Neural crest cell (in vitro differentiated cells): ENCODE data around the gene CCNO. TPM values are rescaled to one million over a fixed set of nuclear protein-coding genes. Genes with fewer than 3 reads are reported as not detected.

Experiments used
- DNase-seq: peaks from one replicate; pipeline ENCODE4 v3.0.0; 2021; ENCODE audit warnings: low read depth, mixed read lengths, low spot score
- H3K27ac Mint-ChIP-seq: one replicate; pipeline ENCODE4 v1.8.0; 2021; ENCODE audit warnings: mild to moderate bottlenecking, mixed read lengths; ENCODE audit not compliant: unreplicated experiment
- H3K27me3 Mint-ChIP-seq: 2 replicates; pipeline ENCODE4 v1.8.0; 2021; ENCODE audit warnings: low read depth, mild to moderate bottlenecking, mixed read lengths
- H3K36me3 Mint-ChIP-seq: 2 replicates; pipeline ENCODE4 v1.8.0; 2021; ENCODE audit warnings: low read depth, mild to moderate bottlenecking, mixed read lengths
- H3K4me1 Mint-ChIP-seq: 2 replicates; pipeline ENCODE4 v1.8.0; 2021; ENCODE audit warnings: mixed read lengths
- H3K4me3 Mint-ChIP-seq: one replicate; pipeline ENCODE4 v1.8.0; 2021; ENCODE audit warnings: mild to moderate bottlenecking, mixed read lengths
- H3K9me3 Mint-ChIP-seq: 2 replicates; pipeline ENCODE4 v1.8.0; 2021; ENCODE audit warnings: mixed read lengths
- total RNA-seq: library from RNA; stranded (reverse); gene quantifications from 2 replicates; pipeline ENCODE4 v1.2.1, GENCODE V29; 2021
- TF ChIP-seq, protein P1 (sequence below): fragments of 200-600 bp; sonication (generic); conservative IDR thresholded peaks from 2 replicates; pipeline ENCODE4 v1.5.0; 2021; ENCODE audit warnings: antibody characterized with exemption, mild to moderate bottlenecking

The CCNO gene
- total RNA-seq, 1 donor from 2014 or later, result 0.28 TPM

- peaks cover 89% of the 10 kb centered on the region for H3K27me3 Mint-ChIP-seq
- H3K4me1 Mint-ChIP-seq, result peaks cover 20% of the 10 kb centered on the region
- H3K4me3 Mint-ChIP-seq, result peak overlapping the region; percentile 85
- peak; percentile 23 for DNase-seq
- H3K27ac Mint-ChIP-seq, result peak overlapping the region; percentile 57
- TF ChIP-seq, protein P1, sequence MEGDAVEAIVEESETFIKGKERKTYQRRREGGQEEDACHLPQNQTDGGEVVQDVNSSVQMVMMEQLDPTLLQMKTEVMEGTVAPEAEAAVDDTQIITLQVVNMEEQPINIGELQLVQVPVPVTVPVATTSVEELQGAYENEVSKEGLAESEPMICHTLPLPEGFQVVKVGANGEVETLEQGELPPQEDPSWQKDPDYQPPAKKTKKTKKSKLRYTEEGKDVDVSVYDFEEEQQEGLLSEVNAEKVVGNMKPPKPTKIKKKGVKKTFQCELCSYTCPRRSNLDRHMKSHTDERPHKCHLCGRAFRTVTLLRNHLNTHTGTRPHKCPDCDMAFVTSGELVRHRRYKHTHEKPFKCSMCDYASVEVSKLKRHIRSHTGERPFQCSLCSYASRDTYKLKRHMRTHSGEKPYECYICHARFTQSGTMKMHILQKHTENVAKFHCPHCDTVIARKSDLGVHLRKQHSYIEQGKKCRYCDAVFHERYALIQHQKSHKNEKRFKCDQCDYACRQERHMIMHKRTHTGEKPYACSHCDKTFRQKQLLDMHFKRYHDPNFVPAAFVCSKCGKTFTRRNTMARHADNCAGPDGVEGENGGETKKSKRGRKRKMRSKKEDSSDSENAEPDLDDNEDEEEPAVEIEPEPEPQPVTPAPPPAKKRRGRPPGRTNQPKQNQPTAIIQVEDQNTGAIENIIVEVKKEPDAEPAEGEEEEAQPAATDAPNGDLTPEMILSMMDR, result no peak
- H3K36me3 Mint-ChIP-seq, result peaks cover 2% of the 10 kb centered on the region
- H3K9me3 Mint-ChIP-seq, result no peaks in the 10 kb centered on the region
These were observed 12.8 kb downstream of the CCNO start for GRCh38 chr5:55220433-55221185.

DNA sequence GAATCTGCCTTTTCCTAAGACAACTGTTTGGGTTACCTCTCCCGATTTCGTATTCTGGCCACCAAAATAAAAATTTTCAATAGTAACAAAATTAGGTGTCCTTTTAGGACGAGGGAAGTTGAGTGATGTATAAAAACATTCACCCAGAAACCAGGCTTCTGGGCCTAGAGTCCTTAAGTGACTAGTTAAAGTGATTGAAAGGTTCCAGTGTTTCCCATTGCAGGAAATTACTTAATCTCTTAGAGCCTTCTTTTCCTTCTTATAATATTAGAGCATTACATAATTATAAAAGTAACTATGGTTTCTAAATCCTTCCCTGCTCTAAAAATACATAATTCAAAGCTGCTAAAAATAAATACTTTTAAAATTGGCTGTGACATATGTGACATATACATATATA is 13.6 kb downstream of the CCNO start:
- H3K27ac Mint-ChIP-seq, result no peak overlapping the region
- TF ChIP-seq, protein P1, result no peak
- H3K36me3 Mint-ChIP-seq, result peaks cover 2% of the 10 kb centered on the region
- peaks cover 85% of the 10 kb centered on the region for H3K27me3 Mint-ChIP-seq
- peaks cover 20% of the 10 kb centered on the region for H3K4me1 Mint-ChIP-seq
- H3K9me3 Mint-ChIP-seq, result no peaks in the 10 kb centered on the region
- H3K4me3 Mint-ChIP-seq, result peak overlapping the region; percentile 85
- no peak for DNase-seq

DNA sequence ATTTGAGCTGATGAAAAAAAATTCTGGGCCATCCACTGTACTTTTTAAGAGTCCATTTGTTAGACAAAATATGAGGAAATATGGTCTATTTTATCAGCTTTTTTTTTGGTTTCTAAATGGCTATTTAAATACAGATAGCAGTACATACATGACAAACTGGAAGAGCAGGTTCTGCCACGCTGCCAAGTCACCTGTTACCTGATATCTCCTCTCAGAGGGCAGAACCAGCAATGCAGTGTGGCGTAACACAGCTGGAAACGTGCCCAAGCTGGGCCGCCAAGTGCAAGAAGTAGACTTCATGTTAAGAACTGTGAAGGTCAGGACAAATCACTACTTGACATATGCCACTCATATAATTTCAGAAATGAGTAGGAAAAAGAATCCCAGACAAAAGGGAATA is 14.4 kb downstream of the CCNO start:
- Mint-ChIP-seq H3K36me3 (peaks cover 2% of the 10 kb centered on the region), H3K4me1 (peaks cover 20% of the 10 kb centered on the region), H3K4me3 (no peak overlapping the region), H3K27me3 (peaks cover 77% of the 10 kb centered on the region), H3K27ac (no peak overlapping the region), H3K9me3 (no peaks in the 10 kb centered on the region)
- TF ChIP-seq, protein P1, result no peak
- DNase-seq, result no peak

DNA sequence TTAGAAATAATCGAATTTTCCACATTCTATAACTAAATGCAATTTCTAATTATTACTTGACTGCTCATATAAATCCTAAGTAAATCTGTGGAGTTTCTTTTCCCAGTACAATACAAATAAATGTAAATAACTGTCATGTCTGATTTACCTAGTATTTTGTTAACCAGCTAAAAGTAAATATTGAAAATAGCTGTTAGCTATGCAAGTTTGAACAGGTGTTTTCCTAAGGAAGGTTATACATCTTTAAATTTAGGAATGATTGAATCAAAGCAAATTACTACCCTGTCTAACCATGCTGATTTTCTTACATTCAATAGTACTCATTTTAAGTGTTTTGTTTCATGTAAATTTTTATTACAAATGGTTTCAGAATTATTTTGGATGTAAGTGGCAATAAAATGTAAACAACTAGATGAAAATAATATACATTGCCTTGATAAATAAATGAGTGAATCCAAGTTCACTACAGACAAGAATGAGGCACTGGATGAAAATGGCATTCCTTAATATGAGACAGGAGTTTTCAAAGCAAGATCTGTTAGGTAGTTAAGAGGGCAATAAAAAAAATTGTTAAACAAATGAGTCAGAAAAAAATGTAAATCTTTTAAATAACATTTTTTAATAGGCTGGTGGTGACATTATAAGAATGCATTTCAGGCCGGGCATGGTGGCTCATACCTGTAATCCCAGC is 22.1 kb downstream of the CCNO start:
- DNase-seq, result no peak
- Mint-ChIP-seq H3K9me3 (no peaks in the 10 kb centered on the region), H3K27ac (no peak overlapping the region), H3K36me3 (no peaks in the 10 kb centered on the region), H3K27me3 (peaks cover 56% of the 10 kb centered on the region), H3K4me1 (no peaks in the 10 kb centered on the region), H3K4me3 (no peak overlapping the region)
- TF ChIP-seq, protein P1, result no peak

DNA sequence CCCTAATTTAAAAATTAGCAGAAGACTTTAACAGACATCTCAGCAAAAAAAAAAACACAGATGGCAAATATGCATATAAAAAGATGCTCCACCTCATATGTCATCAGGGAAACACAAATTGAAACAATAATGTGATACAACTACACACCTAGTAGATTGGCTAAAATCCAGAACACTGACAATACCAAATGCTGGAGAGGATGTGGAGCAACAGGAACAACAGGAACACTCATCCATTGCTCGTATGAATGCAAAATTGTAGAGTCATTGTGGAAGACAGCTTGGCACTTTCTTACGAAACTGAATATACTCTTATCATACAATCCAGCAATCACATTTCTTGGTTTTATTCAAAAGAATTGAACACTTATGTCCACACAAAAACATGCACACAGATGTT is 28.4 kb downstream of the CCNO start:
- peaks cover 64% of the 10 kb centered on the region for H3K27me3 Mint-ChIP-seq
- no peaks in the 10 kb centered on the region for H3K4me1 Mint-ChIP-seq
- H3K4me3 Mint-ChIP-seq, result no peak overlapping the region
- no peak for DNase-seq
- peaks cover 6% of the 10 kb centered on the region for H3K9me3 Mint-ChIP-seq
- H3K27ac Mint-ChIP-seq, result no peak overlapping the region
- H3K36me3 Mint-ChIP-seq, result no peaks in the 10 kb centered on the region
- TF ChIP-seq, protein P1, result no peak
